Urinary bladder (tissue), 4 donors: ENCODE data around the gene KCNA10. TPM values are rescaled to one million over a fixed set of nuclear protein-coding genes. Genes with fewer than 3 reads are reported as not detected.

Source experiments
- DNase-seq: peaks from one replicate; pipeline ENCODE4 v3.0.0-alpha.2; 2015; ENCODE audit errors: extremely low spot score
- H3K27ac ChIP-seq: one replicate; pipeline ENCODE4 v1.5.1; 2013; ENCODE audit warnings: low read depth, mild to moderate bottlenecking, moderate library complexity
- H3K36me3 ChIP-seq: one replicate; pipeline ENCODE4 v1.6.1; 2013; ENCODE audit warnings: mild to moderate bottlenecking, moderate library complexity; ENCODE audit not compliant: insufficient read depth
- H3K4me1 ChIP-seq: one replicate; pipeline ENCODE4 v1.6.1; 2013; ENCODE audit warnings: mild to moderate bottlenecking, moderate library complexity; ENCODE audit not compliant: insufficient read depth
- H3K4me3 ChIP-seq: one replicate; pipeline ENCODE4 v1.5.1; 2013; ENCODE audit warnings: low read depth, low read length
- WGBS: extraction: QIAGEN DNeasy Blood & Tissue Kit; methylation state at CpG from one replicate; pipeline ENCODE4 v1.1.7; 2013; 5-methylcytosine and 5-hydroxymethylcytosine counted together
- polyA plus RNA-seq: library from polyadenylated mRNA; stranded (reverse); fragments of 200-250 nt; gene quantifications from one replicate; pipeline ENCODE4 v1.2.3, GENCODE V29; 2013
- total RNA-seq: library from RNA; depleted of rRNA; stranded (reverse); fragments of >200 nt; gene quantifications from one replicate; pipeline ENCODE4 v1.2.3, GENCODE V29; 2014
- donor health status: healthy with polysubstance abuse.
- donor health status: healthy.

The KCNA10 gene
- total and polyA plus RNA-seq, 2 donors, result not detected

- no peaks in the 10 kb centered on the region for H3K4me1 ChIP-seq
- DNase-seq, result no peak
- H3K36me3 ChIP-seq, result no peaks in the 10 kb centered on the region
- H3K4me3 ChIP-seq, result no peak overlapping the region
- WGBS, result 45% methylated on average over 10 of the region's 10 CpGs
- H3K27ac ChIP-seq, result no peak overlapping the region
These were observed 42.8 kb downstream of the KCNA10 start for GRCh38 chr1:110476028-110476765.

GRCh38 chr1:110475362-110476027 lies 43.5 kb downstream of the KCNA10 start:
- Histone ChIP-seq H3K36me3 (no peaks in the 10 kb centered on the region), H3K4me1 (no peaks in the 10 kb centered on the region), H3K27ac (no peak overlapping the region), H3K4me3 (no peak overlapping the region)
- WGBS, result 92% methylated on average over 5 of the region's 5 CpGs
- no peak for DNase-seq

DNA sequence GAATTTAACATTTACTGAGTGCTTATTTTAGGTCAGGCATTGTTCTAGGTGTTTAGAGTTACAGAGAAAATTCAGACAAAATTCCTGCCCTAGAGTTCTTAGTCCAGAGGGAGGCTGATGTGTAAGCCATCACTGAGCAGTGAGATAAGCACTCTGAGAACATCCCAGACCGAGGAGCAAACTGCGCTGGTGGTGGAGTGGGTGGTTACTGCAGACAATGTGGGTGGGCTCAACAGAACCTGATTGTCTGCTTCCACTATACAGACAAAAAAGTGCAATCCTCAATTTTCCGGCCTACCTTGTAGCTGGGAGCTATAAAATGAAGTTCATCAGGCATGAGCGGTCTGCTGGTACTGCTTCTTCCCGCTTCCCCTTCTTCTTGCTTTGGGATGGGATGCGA lies 44.5 kb downstream of the KCNA10 start:
- no peak for DNase-seq
- Histone ChIP-seq H3K36me3 (no peaks in the 10 kb centered on the region), H3K4me1 (no peaks in the 10 kb centered on the region), H3K4me3 (no peak overlapping the region), H3K27ac (no peak overlapping the region)
- 89% methylated on average over 6 of the region's 6 CpGs for WGBS

GRCh38 chr1:110472546-110472945 lies 46.4 kb downstream of the KCNA10 start:
- H3K27ac ChIP-seq, result no peak overlapping the region
- no peaks in the 10 kb centered on the region for H3K36me3 ChIP-seq
- WGBS, result 73% methylated on average over 10 of the region's 10 CpGs
- no peak for DNase-seq
- H3K4me1 ChIP-seq, result no peaks in the 10 kb centered on the region
- no peak overlapping the region for H3K4me3 ChIP-seq

GRCh38 chr1:110471131-110471530 lies 47.8 kb downstream of the KCNA10 start:
- DNase-seq, result no peak
- H3K4me3 ChIP-seq, result no peak overlapping the region
- WGBS, result 76% methylated on average over 3 of the region's 3 CpGs

More at GRCh38 chr1:110471131-110471530, 47.8 kb downstream of the KCNA10 start:
- Histone ChIP-seq H3K4me1 (no peaks in the 10 kb centered on the region), H3K27ac (no peak overlapping the region), H3K36me3 (no peaks in the 10 kb centered on the region)

Other genes with a start within 250 kb of the KCNA10 start
- gene RBM15, start 179.8 kb downstream of the KCNA10 start, total RNA-seq, result 42.7 TPM
- 4.1 TPM for gene RBM15, start 179.8 kb downstream of the KCNA10 start, polyA plus RNA-seq
- 15.4 TPM for gene SLC16A4, start 128.1 kb downstream of the KCNA10 start, total RNA-seq
- 3.6 TPM for gene SLC16A4, start 128.1 kb downstream of the KCNA10 start, polyA plus RNA-seq
- 22.1 TPM for gene LAMTOR5, start 111.5 kb downstream of the KCNA10 start, total RNA-seq
- gene LAMTOR5, start 111.5 kb downstream of the KCNA10 start, polyA plus RNA-seq, result 209 TPM
- gene PROK1, start 68.0 kb downstream of the KCNA10 start, total RNA-seq, result not detected
- 5.3 TPM for gene PROK1, start 68.0 kb downstream of the KCNA10 start, polyA plus RNA-seq
- gene KCNA2, start 87.2 kb upstream of the KCNA10 start, total RNA-seq, result 1.7 TPM
- gene KCNA2, start 87.2 kb upstream of the KCNA10 start, polyA plus RNA-seq, result 0.32 TPM
- gene KCNA3, start 155.8 kb upstream of the KCNA10 start, total RNA-seq, result 3.1 TPM
- gene KCNA3, start 155.8 kb upstream of the KCNA10 start, polyA plus RNA-seq, result 0.37 TPM